ENCODE data around the gene ADORA2A.

ADORA2A gene

DNA sequence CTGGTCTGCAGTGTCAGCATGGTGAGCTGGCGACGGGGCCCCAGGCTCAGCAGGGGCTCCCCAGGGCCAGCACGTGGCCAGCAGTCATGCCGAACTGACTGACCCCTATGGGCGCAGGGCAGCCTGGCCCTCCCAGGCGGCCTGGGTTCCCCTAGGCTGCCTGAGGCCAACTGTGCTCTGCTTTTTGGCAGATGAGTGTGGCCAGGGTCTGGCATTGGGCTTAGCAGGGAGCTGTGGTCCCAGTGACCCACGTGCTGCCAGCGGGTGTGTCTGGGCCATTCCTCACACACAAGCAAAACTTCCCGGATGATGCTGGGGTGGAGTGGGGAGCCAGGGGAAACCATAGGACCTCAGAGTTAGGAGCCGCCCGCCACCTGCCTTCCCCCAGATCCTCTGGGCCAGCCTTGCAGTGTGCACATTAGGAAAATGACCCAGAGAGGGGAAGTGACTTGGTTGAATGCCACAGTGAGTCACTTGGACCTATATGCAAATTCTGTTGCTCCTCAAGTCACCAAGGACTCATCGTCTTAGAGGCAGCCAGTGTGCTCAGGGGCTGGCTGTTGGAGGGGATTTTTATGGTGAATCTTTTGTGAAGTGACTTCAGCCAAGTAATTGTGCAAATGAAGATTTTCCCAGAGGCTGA is 6.5 kb downstream of the ADORA2A start:
- no peak for DNase-seq

- DNase-seq, result peak; percentile 83
These were observed 7.3 kb downstream of the ADORA2A start for GRCh38 chr22:24434471-24435322.

DNA sequence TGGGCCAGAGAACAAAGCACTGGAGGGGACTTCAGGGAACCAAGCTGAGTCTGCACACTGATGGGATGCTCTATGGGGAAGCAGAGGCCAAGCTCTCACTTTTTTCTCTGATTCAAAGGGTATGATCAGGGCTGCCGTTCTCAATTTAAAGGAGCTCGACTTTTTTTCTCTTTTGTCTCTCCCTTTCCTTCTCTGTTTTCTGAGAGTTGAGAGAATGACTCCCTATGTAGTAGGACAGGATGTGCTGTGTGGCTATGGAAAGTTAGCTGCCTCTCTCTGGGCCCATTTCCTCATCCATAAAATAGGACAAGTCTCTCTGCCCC is 7.9 kb downstream of the ADORA2A start:
- no peak for DNase-seq

- DNase-seq, result no peak
These were observed 8.5 kb downstream of the ADORA2A start for GRCh38 chr22:24435861-24436371.

DNA sequence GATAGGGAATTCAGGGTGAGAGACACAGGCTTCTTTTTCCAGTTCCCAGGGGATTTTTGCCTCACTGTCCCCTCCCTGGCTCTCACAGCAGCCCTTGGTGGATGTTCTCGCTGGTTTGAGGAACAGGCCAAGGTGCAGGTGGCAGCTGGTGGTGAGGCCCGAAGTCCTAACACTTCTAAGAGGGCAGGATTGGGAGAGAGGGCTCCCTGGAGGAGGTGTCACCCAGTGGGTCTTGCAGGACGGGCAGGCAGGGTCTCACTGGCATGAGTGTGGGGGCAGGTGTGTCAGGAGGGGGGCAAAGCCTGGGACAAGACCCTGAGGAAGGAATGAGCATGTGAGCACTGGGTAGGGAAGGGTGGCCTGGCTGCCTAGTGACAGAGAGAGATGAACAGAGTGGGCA is 9.2 kb downstream of the ADORA2A start:
- peak; percentile 13 for DNase-seq

DNA sequence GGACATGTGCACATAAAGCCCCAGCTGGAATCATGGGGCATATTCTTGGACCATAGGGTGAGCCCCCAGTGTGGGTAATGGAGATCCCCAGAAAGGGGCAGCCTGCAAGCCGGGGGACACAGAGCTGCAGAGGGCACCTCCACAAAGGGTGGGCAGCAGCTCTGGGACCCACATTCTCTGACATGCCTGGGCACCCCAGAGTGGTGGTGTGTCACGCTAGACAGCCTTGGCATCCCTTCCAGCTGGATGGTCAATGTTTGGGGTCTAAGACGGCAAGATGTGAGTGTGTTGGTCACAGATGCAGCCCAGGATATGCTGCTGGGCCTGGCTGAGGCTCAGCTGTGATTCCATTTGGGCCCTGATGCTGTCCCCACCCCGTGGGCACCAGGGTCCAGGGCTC is 9.7 kb downstream of the ADORA2A start:
- peak; percentile 16 for DNase-seq

- DNase-seq, result peak; percentile 46
These were observed 10.4 kb downstream of the ADORA2A start for GRCh38 chr22:24437741-24438328.

- peak; percentile 64 for DNase-seq
These were observed 12.9 kb downstream of the ADORA2A start for GRCh38 chr22:24440270-24440717.

GRCh38 chr22:24440718-24441405 is 13.5 kb downstream of the ADORA2A start:
- DNase-seq, result peak; percentile 16

DNA sequence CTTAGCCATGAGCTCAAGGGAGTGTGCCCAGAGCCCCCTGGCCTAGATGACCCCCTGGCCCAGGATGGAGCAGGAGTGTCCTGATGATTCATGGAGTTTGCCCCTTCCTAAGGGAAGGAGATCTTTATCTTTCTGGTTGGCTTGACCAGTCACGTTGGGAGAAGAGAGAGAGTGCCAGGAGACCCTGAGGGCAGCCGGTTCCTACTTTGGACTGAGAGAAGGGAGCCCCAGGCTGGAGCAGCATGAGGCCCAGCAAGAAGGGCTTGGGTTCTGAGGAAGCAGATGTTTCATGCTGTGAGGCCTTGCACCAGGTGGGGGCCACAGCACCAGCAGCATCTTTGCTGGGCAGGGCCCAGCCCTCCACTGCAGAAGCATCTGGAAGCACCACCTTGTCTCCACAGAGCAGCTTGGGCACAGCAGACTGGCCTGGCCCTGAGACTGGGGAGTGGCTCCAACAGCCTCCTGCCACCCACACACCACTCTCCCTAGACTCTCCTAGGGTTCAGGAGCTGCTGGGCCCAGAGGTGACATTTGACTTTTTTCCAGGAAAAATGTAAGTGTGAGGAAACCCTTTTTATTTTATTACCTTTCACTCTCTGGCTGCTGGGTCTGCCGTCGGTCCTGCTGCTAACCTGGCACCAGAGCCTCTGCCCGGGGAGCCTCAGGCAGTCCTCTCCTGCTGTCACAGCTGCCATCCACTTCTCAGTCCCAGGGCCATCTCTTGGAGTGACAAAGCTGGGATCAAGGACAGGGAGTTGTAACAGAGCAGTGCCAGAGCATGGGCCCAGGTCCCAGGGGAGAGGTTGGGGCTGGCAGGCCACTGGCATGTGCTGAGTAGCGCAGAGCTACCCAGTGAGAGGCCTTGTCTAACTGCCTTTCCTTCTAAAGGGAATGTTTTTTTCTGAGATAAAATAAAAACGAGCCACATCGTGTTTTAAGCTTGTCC is 14.3 kb downstream of the ADORA2A start:
- peak; percentile 13 for DNase-seq

DNA sequence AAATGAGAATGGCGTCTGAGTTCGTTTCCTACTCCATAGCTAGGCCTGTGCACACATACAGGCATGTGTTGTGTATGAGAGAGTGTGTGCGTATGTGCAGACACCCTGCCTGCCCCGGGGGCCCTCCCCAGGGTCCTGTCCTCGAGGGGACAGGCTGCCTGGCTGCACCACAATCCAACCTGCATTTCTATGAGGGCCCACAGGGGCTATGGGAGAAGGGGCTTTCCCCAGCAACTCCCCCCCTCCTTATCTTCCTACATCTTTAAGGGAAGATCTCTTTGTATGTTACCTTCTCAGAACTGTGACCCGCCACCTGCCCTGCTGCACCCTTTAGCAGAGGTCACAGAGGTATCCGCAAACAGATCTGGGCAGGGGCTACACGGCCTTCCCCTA is 14.9 kb downstream of the ADORA2A start:
- DNase-seq, result no peak

DNA sequence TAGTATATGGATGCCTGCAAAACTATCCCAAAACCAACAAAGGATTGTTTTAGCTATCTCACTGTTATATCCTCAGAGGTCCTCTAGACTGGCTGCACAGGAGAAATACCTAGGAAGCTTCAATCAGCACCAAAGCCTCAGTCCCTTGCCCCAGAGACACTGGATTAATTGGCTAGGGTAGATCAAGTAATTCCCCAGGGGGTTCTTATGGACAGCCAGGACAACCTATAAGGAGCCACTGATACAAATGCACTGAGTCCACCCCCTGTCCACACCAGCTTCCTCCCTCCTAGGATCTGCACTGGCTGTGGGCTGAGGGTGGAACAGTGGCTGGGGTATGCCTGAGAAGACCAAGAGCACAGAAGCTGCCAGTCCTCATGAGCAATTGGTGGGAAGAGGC is 16.3 kb downstream of the ADORA2A start:
- DNase-seq, result no peak

- no peak for DNase-seq
These were observed 16.9 kb downstream of the ADORA2A start for GRCh38 chr22:24444251-24444650.

GRCh38 chr22:24444729-24445466 is 17.5 kb downstream of the ADORA2A start:
- no peak for DNase-seq

DNA sequence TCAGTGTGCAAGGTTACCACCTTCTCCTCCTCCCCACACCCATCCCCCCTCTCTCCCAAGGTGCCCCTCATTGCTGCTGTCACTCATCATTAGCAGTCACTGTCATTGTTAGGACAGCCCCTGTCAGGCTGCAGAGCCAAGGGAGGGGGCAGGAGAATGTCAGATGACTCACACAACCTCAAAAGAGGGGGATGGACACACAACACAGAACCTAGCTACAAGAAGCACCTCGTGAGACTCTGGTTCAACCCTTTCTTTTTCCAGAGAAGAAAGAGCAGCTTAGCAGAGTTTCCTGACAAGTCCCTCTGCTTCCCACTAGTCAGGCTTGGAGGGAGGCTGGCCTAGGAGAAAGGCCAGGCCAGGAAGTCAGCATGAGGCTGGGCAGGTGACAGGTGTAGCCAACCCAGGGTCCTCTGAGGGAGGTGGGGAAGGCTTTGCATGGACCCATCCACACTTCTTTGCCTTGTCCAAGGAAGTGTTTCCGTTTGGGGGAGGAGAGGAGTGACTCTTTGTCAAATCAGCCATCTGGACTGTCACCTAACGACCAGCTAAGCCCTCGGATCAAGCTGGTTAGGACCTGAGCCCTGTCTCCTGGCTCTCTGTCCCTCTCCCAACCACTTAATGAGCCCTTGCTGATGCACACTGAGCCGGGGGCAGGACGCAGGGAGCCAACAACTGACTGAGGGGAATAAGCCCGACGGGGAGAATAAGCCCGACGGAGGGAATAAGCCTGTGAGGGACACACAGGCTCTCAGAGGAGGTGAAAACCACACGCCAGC is 18.3 kb downstream of the ADORA2A start:
- DNase-seq, result no peak

DNA sequence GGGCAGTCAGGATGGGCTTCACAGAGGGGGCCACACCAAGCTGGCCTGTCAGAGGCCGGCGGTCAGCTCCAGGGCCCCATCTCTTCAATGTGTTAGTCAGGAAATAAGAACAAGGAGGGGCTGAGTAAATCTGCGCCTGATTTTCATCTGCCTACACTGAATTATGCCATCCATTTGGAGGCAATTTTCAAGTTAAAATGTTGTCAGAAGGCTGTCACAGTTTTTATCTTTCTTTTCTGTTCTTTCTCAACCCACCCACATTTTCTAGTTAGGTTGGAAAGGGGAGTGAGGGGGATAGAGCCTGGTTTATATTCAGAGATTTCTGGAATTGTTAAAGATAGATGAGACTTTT is 18.8 kb downstream of the ADORA2A start:
- DNase-seq, result no peak

GRCh38 chr22:24450610-24451009 is 23.2 kb downstream of the ADORA2A start:
- no peak for DNase-seq

DNA sequence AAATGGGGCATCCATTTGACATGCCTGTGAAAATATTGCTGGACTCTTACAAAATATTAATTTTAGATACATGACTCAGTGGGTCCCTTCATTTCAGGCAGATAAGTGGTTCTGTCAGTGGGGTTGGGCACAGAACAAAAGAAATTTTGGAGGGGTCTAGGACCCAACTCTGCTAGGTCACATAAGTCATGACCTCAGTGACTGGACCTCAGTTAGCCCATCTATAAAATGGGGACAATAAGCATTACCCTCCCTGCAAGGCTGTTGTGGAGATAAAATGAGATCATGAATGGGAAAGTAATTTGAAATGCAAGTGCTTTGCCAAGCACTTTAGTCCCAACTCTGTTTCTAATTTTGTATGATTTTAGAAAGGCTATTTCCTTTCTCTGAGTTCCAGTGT is 23.8 kb downstream of the ADORA2A start:
- DNase-seq, result no peak

DNA sequence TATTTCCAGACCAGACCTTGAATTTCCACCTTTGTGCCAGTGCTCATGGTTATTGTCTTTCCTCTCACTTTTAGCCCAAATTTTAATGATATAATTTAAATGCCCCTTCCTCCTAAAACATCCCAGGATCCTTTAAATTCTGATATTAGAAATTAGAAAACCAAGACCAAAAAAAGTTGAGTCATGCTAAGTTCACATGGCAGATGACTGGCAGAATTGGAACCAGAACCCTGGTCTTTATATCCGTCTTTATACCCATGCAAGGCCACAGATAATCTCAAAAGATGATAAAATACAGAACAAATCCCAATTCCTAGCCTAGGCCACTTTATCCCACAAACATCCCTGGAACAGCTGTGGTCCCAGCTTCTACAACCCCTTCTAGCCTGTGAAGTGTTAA is 26.5 kb downstream of the ADORA2A start:
- DNase-seq, result no peak

GRCh38 chr22:24455039-24455438 is 27.6 kb downstream of the ADORA2A start:
- DNase-seq, result no peak

Data from CD4-positive, alpha-beta T cell treated with Interleukin-15 for 1 hour (primary cell).